Measurements from ENCODE around the gene COL23A1. TPM values are rescaled to one million over a fixed set of nuclear protein-coding genes. Genes with fewer than 3 reads are reported as not detected.

Gene COL23A1
- polyA plus RNA-seq, 1 donor (not counting 4 experiments of a cell fraction or from before 2014, with no cell fraction given) = not detected

GRCh38 chr5:178328826-178329730 is 261.1 kb downstream of the COL23A1 start:
- Histone ChIP-seq H3K27me3 (ENCODE audit: control insufficient read depth, extremely low read depth, insufficient read depth, low read length) (peaks cover 11% of the 10 kb centered on the region), H4K20me1 (ENCODE audit: control insufficient read depth, extremely low read depth, insufficient read depth, low read length) (no peaks in the 10 kb centered on the region), H3K4me3 (ENCODE audit: control insufficient read depth in 2 of 3, extremely low read depth in 1 of 3, insufficient read depth in 2 of 3, low read depth in 1 of 3, low read length in 3 of 3) (no peak overlapping the region), H3K9me1 (ENCODE audit: control insufficient read depth, extremely low read depth, insufficient read depth, low read length) (no peaks in the 10 kb centered on the region), H3K4me2 (ENCODE audit: control insufficient read depth, extremely low read depth, insufficient read depth, low read depth, low read length) (no peak overlapping the region), H2AFZ (ENCODE audit: control insufficient read depth, low read length) (no peak overlapping the region), H3K9me3 (ENCODE audit: control insufficient read depth, low read depth, low read length) (no peaks in the 10 kb centered on the region), H3K79me2 (ENCODE audit: control insufficient read depth, insufficient read depth, low read length) (no peaks in the 10 kb centered on the region), H3K9ac (ENCODE audit: control insufficient read depth, extremely low read depth, insufficient read depth, low read length) (no peak overlapping the region), H3K4me1 (ENCODE audit: control insufficient read depth, extremely low read depth, insufficient read depth, low read length) (no peaks in the 10 kb centered on the region), H3K36me3 (ENCODE audit: control insufficient read depth in 2 of 2, extremely low read depth in 1 of 2, insufficient read depth in 2 of 2, low read length in 2 of 2) (no peaks in the 10 kb centered on the region), H3K27ac (ENCODE audit: control insufficient read depth, insufficient read depth, low read length) (no peak overlapping the region)
- no peak for DNase-seq (ENCODE audit: low read depth, low spot score)
- TF ChIP-seq EZH2 (IDR thresholded peaks at IDR 0.05; ENCODE audit: low read length) (no peak), CTCF (optimal IDR thresholded peaks at IDR 0.05 in 1 of 3, IDR thresholded peaks at IDR 0.05 in 1 of 3, conservative IDR thresholded peaks at IDR 0.05 in 1 of 3; ENCODE audit: extremely low read depth in 1 of 3, insufficient read depth in 2 of 3, low read length in 3 of 3) (no peak)
- dilution Hi-C loops (cut with MboI; ENCODE audit: extremely low pct_ligation_motif_present, low sequenced_read_pairs) = no loop called here
- FAIRE-seq = no peak

GRCh38 chr5:178327931-178328711 is 262.1 kb downstream of the COL23A1 start:
- H3K27me3 ChIP-seq (ENCODE audit: control insufficient read depth, extremely low read depth, insufficient read depth, low read length) = peaks cover 11% of the 10 kb centered on the region
- H3K36me3 ChIP-seq (ENCODE audit: control insufficient read depth in 2 of 2, extremely low read depth in 1 of 2, insufficient read depth in 2 of 2, low read length in 2 of 2) = no peaks in the 10 kb centered on the region
- H3K79me2 ChIP-seq (ENCODE audit: control insufficient read depth, insufficient read depth, low read length) = no peaks in the 10 kb centered on the region
- H2AFZ ChIP-seq (ENCODE audit: control insufficient read depth, low read length) = no peak overlapping the region
- no peaks in the 10 kb centered on the region for H3K4me1 ChIP-seq (ENCODE audit: control insufficient read depth, extremely low read depth, insufficient read depth, low read length)
- TF ChIP-seq EZH2 (IDR thresholded peaks at IDR 0.05; ENCODE audit: low read length) (no peak), CTCF (optimal IDR thresholded peaks at IDR 0.05 in 1 of 3, IDR thresholded peaks at IDR 0.05 in 1 of 3, conservative IDR thresholded peaks at IDR 0.05 in 1 of 3; ENCODE audit: extremely low read depth in 1 of 3, insufficient read depth in 2 of 3, low read length in 3 of 3) (no peak)
- no peak overlapping the region for H3K27ac ChIP-seq (ENCODE audit: control insufficient read depth, insufficient read depth, low read length)
- no peak overlapping the region for H3K4me3 ChIP-seq (ENCODE audit: control insufficient read depth in 2 of 3, extremely low read depth in 1 of 3, insufficient read depth in 2 of 3, low read depth in 1 of 3, low read length in 3 of 3)
- H3K9me1 ChIP-seq (ENCODE audit: control insufficient read depth, extremely low read depth, insufficient read depth, low read length) = no peaks in the 10 kb centered on the region
- H3K4me2 ChIP-seq (ENCODE audit: control insufficient read depth, extremely low read depth, insufficient read depth, low read depth, low read length) = no peak overlapping the region
- dilution Hi-C loops (cut with MboI; ENCODE audit: extremely low pct_ligation_motif_present, low sequenced_read_pairs) = no loop called here
- no peak overlapping the region for H3K9ac ChIP-seq (ENCODE audit: control insufficient read depth, extremely low read depth, insufficient read depth, low read length)
- H3K9me3 ChIP-seq (ENCODE audit: control insufficient read depth, low read depth, low read length) = no peaks in the 10 kb centered on the region
- FAIRE-seq = no peak
- DNase-seq (ENCODE audit: low read depth, low spot score) = no peak
- H4K20me1 ChIP-seq (ENCODE audit: control insufficient read depth, extremely low read depth, insufficient read depth, low read length) = no peaks in the 10 kb centered on the region
